GM06990 (cell line): ENCODE results near the gene DSE.

Experiments
- DNase-seq: peaks from one replicate; pipeline ENCODE4 v3.0.0-alpha.2; 2011; ENCODE audit not compliant: insufficient read length; ENCODE audit errors: extremely low read depth
- H3K27me3 ChIP-seq: replicated peaks from 2 replicates; pipeline ENCODE4 v1.6.0; 2011; ENCODE audit warnings: low read length; ENCODE audit not compliant: control insufficient read depth, insufficient read depth
- H3K36me3 ChIP-seq: 2 replicates; pipeline ENCODE4 v1.5.1; 2011; ENCODE audit warnings: low read length; ENCODE audit not compliant: control insufficient read depth, insufficient read depth
- H3K4me3 ChIP-seq: replicated peaks from 2 replicates; pipeline ENCODE4 v1.5.1; 2011; ENCODE audit warnings: low read depth, mild to moderate bottlenecking, control low read depth, low read length
- TF ChIP-seq, protein P1 (sequence below): IDR thresholded peaks from 2 replicates; pipeline ENCODE4 v1.5.1; 2011; ENCODE audit warnings: low read length, control low read depth, mild to moderate bottlenecking, inconsistent platforms; ENCODE audit not compliant: insufficient read depth, poor library complexity, severe bottlenecking

The DSE gene

DNA sequence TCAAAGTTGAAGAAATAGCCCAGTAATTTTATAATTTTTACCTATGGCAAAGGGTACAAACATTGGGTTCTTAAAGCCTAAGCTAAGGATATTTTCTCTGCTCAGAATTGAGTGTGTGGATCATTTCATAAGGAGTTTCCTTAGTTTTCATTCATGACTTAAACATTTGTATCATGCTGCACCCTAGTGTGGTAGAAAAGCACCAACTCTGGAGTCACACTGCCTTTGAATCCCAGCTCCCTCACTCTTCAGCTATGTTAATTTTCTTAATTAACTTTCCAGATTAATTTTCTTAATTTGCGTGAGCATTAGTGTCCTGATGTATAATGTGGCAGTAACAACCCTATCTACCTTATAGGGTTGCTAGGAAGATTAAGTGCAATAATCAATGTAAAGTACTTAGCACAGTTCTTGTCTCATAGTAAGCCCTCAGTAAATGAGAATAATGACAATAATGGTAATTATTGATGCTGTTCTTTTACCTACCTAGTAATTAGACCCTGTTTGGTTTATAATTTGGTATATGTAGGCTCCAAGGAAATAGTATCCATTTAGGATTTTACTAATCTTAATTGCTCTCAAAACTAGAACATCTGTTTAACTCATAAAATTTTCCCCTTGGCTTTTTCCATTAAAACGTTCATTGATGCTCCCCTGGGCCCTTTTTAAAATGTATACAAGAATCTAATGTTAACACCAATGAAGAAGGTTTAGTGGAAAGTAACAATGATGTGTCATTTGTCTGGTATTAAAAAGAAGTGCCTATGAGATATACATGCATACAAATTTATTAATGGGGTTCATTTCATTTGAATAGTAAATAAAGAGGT, 31.6 kb downstream of the DSE start:
- TF ChIP-seq, protein P1, sequence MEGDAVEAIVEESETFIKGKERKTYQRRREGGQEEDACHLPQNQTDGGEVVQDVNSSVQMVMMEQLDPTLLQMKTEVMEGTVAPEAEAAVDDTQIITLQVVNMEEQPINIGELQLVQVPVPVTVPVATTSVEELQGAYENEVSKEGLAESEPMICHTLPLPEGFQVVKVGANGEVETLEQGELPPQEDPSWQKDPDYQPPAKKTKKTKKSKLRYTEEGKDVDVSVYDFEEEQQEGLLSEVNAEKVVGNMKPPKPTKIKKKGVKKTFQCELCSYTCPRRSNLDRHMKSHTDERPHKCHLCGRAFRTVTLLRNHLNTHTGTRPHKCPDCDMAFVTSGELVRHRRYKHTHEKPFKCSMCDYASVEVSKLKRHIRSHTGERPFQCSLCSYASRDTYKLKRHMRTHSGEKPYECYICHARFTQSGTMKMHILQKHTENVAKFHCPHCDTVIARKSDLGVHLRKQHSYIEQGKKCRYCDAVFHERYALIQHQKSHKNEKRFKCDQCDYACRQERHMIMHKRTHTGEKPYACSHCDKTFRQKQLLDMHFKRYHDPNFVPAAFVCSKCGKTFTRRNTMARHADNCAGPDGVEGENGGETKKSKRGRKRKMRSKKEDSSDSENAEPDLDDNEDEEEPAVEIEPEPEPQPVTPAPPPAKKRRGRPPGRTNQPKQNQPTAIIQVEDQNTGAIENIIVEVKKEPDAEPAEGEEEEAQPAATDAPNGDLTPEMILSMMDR, result no peak
- H3K4me3 ChIP-seq, result no peak overlapping the region
- no peaks in the 10 kb centered on the region for H3K27me3 ChIP-seq
- peaks cover 5% of the 10 kb centered on the region for H3K36me3 ChIP-seq
- DNase-seq, result no peak

GRCh38 chr6:116403205-116403604, 32.5 kb downstream of the DSE start:
- TF ChIP-seq, protein P1, result no peak
- Histone ChIP-seq H3K27me3 (no peaks in the 10 kb centered on the region), H3K4me3 (no peak overlapping the region), H3K36me3 (peaks cover 5% of the 10 kb centered on the region)
- no peak for DNase-seq

DNA sequence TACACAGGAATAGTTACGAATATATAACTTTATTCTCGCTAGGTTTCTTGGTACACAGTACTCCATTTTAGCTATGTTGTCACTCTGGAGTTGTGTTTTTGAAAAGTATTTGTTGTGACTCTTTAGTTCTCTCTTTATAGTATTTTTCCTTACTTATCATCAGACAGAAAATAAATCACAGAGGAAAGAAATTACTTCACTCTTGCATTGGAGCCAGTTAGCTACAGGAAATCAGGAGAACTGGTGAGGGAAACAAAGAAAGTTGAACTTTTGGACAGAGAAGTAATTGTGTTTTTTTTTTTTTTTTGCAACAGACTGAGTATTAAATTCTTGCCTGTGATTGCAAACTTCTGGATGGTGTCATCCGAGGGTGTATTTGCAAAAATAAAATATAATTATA, 33.9 kb downstream of the DSE start:
- DNase-seq, result no peak
- no peak overlapping the region for H3K4me3 ChIP-seq

DNA sequence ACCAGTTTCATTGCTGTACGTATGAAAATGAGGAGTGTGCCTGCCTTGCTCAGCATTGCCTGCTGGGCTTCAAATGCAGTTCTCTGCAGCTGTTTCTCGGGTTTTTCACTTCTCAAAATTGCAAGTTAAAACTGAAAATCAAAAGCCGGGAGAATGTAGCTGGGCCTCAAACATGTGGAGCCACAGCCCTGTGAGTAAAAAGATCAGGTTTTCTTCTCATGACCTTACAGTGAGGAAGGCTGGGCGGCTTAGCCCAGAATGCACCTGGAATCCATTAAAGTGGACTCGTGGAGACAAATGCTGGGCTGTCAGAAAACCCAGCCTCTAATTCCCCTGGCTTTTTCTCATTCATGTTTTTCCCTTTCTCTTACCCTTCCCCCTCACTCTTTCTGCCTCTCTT, 34.4 kb downstream of the DSE start:
- TF ChIP-seq, protein P1, result no peak
- H3K4me3 ChIP-seq, result peak overlapping the region; percentile 25
- DNase-seq, result peak; percentile 66
- no peaks in the 10 kb centered on the region for H3K36me3 ChIP-seq
- no peaks in the 10 kb centered on the region for H3K27me3 ChIP-seq

More for the DNA sequence above, 33.9 kb downstream of the DSE start:
- TF ChIP-seq, protein P1, result no peak
- Histone ChIP-seq H3K27me3 (no peaks in the 10 kb centered on the region), H3K36me3 (no peaks in the 10 kb centered on the region)

DNA sequence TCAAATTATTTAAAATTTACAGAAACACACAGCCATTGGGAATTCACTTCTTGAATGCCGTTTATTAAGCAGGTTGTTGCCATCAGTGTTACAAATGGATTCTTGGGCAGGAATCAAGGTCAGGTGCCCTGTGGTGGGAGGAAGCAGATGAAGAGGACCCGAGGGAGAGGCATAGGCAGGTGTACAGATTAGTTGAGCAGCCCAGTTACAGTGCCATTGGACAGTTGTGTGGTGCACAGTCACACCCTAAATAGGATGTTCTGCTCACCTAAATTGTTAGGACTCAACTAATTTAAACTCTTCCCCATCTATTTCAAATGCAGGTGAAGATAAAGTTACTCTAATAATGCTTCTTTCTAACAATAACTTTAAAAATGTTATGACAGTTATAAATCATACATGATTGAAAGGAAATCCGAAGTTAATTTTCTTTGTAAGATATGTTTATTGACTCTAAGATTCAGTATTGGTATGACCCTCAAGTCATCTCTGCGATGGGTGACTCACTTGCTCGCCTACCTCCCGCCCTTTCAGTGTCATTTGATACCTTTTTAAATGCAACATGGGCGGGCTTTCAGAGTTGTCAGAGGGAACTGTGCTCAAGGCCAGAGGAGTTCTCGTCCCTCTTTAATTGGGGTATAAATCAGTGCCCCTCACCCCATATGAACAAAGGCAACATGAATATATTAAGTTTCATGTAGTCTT, 35.1 kb downstream of the DSE start:
- Histone ChIP-seq H3K27me3 (no peaks in the 10 kb centered on the region), H3K36me3 (no peaks in the 10 kb centered on the region), H3K4me3 (peak overlapping the region; percentile 25)
- TF ChIP-seq, protein P1, result no peak
- no peak for DNase-seq
